Smooth muscle cell (in vitro differentiated cells): ENCODE measurements around the gene ICOSLG. TPM values are rescaled to one million over a fixed set of nuclear protein-coding genes. Genes with fewer than 3 reads are reported as not detected.
"Not testable (repeated sequence)": the region's sequence is repeated elsewhere in the genome, so short reads cannot be mapped to it uniquely, and the experiment has no call there.

Experiments
- DNase-seq: peaks from one replicate; lab custom pipeline; 2025; ENCODE audit not compliant: unreplicated experiment; lab: John Stamatoyannopoulos, UW
- H2AFZ ChIP-seq: fragments of 200-600 bp; sonication (generic); 2 replicates; pipeline ENCODE4 v1.6.0; 2016; ENCODE audit warnings: antibody characterized with exemption, low read depth, mild to moderate bottlenecking
- H3F3A ChIP-seq: fragments of 200-600 bp; sonication (generic); 2 replicates; pipeline ENCODE4 v1.6.0; 2017; ENCODE audit warnings: antibody characterized with exemption, low read depth
- H3K27ac ChIP-seq: fragments of 200-600 bp; sonication (generic); 2 replicates; pipeline ENCODE4 v1.5.1; 2016; ENCODE audit warnings: low read depth, mild to moderate bottlenecking
- H3K27me3 ChIP-seq: fragments of 200-600 bp; sonication (generic); 2 replicates; pipeline ENCODE4 v1.6.1; 2016; ENCODE audit warnings: low read depth, mild to moderate bottlenecking
- H3K36me3 ChIP-seq: fragments of 200-600 bp; sonication (generic); 2 replicates; pipeline ENCODE4 v1.5.1; 2016; ENCODE audit warnings: low read depth
- H3K4me1 ChIP-seq: fragments of 200-600 bp; sonication (generic); 2 replicates; pipeline ENCODE4 v1.5.1; 2016; ENCODE audit warnings: low read depth
- H3K4me2 ChIP-seq: fragments of 200-600 bp; sonication (generic); 2 replicates; pipeline ENCODE4 v1.6.0; 2016; ENCODE audit warnings: mild to moderate bottlenecking
- H3K4me3 ChIP-seq: fragments of 200-600 bp; sonication (generic); 2 replicates; pipeline ENCODE4 v1.5.1; 2016; ENCODE audit warnings: mild to moderate bottlenecking
- H3K79me2 ChIP-seq: fragments of 200-600 bp; sonication (generic); 2 replicates; pipeline ENCODE4 v1.6.0; 2016; ENCODE audit warnings: low read depth, mild to moderate bottlenecking
- H3K9ac ChIP-seq: fragments of 200-600 bp; sonication (generic); 2 replicates; pipeline ENCODE4 v1.6.0; 2016; ENCODE audit warnings: low read depth
- H3K9me3 ChIP-seq: fragments of 200-600 bp; sonication (generic); replicated peaks from 2 replicates; pipeline ENCODE4 v1.5.1; 2016; ENCODE audit warnings: low read depth
- H4K20me1 ChIP-seq: fragments of 200-600 bp; sonication (generic); 2 replicates; pipeline ENCODE4 v1.6.0; 2016; ENCODE audit warnings: low read depth
- WGBS: methylation state at CpG from one replicate; pipeline ENCODE4 v1.1.7; 2016; ENCODE audit warnings: low lambda C conversion rate; 5-methylcytosine and 5-hydroxymethylcytosine counted together
- polyA plus RNA-seq: library from polyadenylated mRNA; unstranded; fragments of >200 nt; fragmentation: Nextera tagmentation; extraction: Ambion mirVana; gene quantifications from 2 replicates; pipeline ENCODE4 v1.2.1, GENCODE V29; 2016
- small RNA-seq: library from RNA; depleted of rRNA; stranded (forward); fragments of <200 nt; gene quantifications from one replicate; pipeline ENCODE3, GENCODE V24; 2014
- total RNA-seq: library from RNA; depleted of rRNA; stranded (reverse); fragments of >200 nt; gene quantifications from 2 replicates; pipeline ENCODE4 v1.2.3, GENCODE V29; 2014

The ICOSLG gene
- total and polyA plus RNA-seq, 2 experiments from 2014 or later = 1.0 to 1.3 TPM

DNA sequence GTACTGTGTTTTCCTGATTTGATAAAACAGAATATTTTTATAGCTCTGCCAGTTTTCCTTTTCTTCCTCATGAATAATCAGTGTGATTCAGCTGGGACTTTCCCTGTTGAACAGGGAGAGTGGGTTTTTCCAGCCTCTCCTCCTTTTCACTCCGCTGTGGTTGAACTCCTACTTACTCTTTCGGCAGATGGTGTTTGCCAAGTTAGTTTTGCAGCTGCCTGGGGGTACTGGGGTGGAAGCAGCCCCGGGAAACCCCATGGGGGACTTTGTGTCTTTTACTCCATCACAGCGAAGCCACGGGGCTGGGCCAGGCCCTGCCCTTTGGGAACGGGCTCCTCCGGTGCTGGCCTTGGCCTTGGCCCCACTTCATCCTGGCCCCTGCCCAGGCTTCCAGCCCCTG, 55.9 kb downstream of the ICOSLG start:
- not testable (repeated sequence) for DNase-seq, H3K27me3 ChIP-seq, H3K9me3 ChIP-seq, H4K20me1 ChIP-seq, H3K4me1 ChIP-seq, H2AFZ ChIP-seq, H3F3A ChIP-seq, H3K4me2 ChIP-seq, H3K36me3 ChIP-seq, H3K4me3 ChIP-seq, H3K9ac ChIP-seq, H3K27ac ChIP-seq, H3K79me2 ChIP-seq
- WGBS = no CpG with 5 or more reads among the region's 7 CpGs

DNA sequence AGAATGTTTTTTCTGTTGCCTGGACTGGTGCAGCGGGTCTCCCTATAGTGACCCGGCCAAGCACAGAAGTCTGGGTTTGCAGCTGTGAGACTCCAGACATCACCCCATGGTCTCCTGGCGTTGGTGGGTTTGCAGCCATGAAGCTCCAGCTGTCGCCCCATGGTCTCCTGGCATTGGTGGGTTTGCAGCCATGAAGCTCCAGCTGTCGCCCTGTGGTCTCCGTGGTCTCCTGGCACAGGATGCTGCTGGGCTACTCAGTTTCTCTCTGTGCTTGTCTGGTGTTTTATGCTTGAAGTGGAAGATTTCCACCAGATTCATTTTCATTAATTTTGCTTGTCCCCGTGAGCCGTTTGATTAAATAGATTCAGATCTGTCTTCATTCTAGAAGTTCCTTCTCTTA, 58.5 kb downstream of the ICOSLG start:
- H3F3A ChIP-seq, H4K20me1 ChIP-seq, H2AFZ ChIP-seq, H3K27me3 ChIP-seq, H3K79me2 ChIP-seq, H3K9ac ChIP-seq, H3K27ac ChIP-seq, DNase-seq, H3K4me2 ChIP-seq, H3K36me3 ChIP-seq, H3K4me1 ChIP-seq, H3K4me3 ChIP-seq, H3K9me3 ChIP-seq: not testable (repeated sequence)
- no CpG with 5 or more reads among the region's 8 CpGs for WGBS

DNA sequence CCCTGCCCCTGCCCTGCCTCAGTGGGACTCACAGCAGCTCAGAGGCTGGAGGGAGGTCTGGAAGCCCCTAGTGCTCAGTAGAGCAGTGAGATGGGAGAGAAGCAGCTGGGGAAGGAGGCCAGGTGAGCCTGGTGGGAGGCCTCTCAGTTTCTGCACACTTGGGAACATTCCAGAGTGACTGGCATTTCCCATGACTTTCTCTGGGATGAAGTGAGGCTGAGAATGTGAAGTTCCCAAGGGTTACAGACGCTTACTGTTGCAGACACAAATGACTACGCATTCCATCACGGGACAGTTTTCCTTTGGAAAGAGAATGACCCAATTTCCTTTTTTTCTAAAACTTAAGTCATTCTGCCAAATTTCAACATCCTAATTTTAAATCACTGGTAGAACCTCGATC, 59.2 kb downstream of the ICOSLG start:
- not testable (repeated sequence) for DNase-seq, H3K9me3 ChIP-seq
- WGBS = no CpG with 5 or more reads among the region's 4 CpGs

DNA sequence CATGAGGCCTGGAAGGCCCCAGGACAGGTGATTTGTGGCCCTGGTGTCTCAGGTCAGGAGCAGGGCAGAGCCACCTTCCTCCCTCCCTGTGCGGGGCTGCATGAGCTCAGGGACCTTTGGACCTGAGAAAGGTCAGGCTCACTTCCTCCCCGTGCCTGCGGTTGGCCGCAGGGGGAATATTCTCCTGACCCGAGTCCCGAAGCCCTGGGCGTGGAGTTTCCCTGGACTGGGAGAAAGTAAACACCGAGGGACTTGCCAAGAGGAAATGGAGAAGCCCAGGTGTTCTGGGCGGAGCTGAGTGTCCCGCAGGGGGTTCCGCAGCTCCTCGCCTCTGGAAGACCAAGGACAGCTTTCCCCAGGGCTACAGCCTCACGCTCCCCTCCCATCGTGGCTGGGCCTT, 64.6 kb downstream of the ICOSLG start:
- H3K9me3 ChIP-seq, DNase-seq, H3K4me3 ChIP-seq, H4K20me1 ChIP-seq, H3K4me2 ChIP-seq, H3K27ac ChIP-seq, H3K36me3 ChIP-seq, H3K79me2 ChIP-seq, H2AFZ ChIP-seq, H3K27me3 ChIP-seq, H3K4me1 ChIP-seq, H3F3A ChIP-seq, H3K9ac ChIP-seq: not testable (repeated sequence)
- no CpG with 5 or more reads among the region's 14 CpGs for WGBS

More for the DNA sequence above, 59.2 kb downstream of the ICOSLG start:
- H4K20me1 ChIP-seq, H3F3A ChIP-seq, H2AFZ ChIP-seq, H3K36me3 ChIP-seq, H3K27me3 ChIP-seq, H3K4me2 ChIP-seq, H3K79me2 ChIP-seq, H3K27ac ChIP-seq, H3K4me1 ChIP-seq, H3K4me3 ChIP-seq, H3K9ac ChIP-seq: not testable (repeated sequence)

DNA sequence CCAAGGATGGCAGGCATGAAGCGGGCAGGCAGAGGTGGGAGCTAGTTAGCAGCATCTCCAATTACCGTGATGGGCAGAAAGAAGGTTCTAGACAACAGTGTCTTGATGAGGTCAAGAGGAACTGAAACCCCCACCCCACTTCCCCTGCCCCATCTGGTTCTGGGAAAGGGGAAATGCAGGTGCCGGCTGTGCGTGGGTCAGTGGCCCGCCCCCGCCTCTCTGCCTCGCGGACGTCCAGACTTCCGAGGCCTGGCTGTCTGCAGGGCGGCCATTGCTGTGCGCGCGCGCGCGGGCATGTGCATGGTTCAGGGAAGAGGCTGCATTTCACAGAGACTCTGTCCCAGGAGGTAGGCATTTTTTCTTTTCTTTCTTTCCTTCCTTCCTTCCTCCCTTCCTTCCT, 65.6 kb downstream of the ICOSLG start:
- H2AFZ ChIP-seq, H3K36me3 ChIP-seq: not testable (repeated sequence)

More for the DNA sequence above, 65.6 kb downstream of the ICOSLG start:
- H3K9me3 ChIP-seq, H4K20me1 ChIP-seq, H3K27me3 ChIP-seq, H3K4me1 ChIP-seq, H3K4me2 ChIP-seq, H3K27ac ChIP-seq, H3K79me2 ChIP-seq, H3F3A ChIP-seq, DNase-seq, H3K9ac ChIP-seq, H3K4me3 ChIP-seq: not testable (repeated sequence)
- no CpG with 5 or more reads among the region's 17 CpGs for WGBS

Small RNA genes within 50 kb of the gene (small RNA-seq; reads per million reads assigned to genes)
- not detected for gene AP001059.3

Other genes with a start within 250 kb of the ICOSLG start
- 16.9 and 24.6 TPM in 2 replicates for gene TRAPPC10, start 228.6 kb downstream of the ICOSLG start, total RNA-seq
- gene TRAPPC10, start 228.6 kb downstream of the ICOSLG start, polyA plus RNA-seq = 7.9 and 12.3 TPM in 2 replicates
- 1.4 and 10.9 TPM in 2 replicates for gene PWP2, start 133.5 kb downstream of the ICOSLG start, total RNA-seq
- 0.38 and 0.76 TPM in 2 replicates for gene PWP2, start 133.5 kb downstream of the ICOSLG start, polyA plus RNA-seq
- gene GATD3, start 107.3 kb downstream of the ICOSLG start, total RNA-seq = 5.8 and 6.3 TPM in 2 replicates
- gene GATD3, start 107.3 kb downstream of the ICOSLG start, polyA plus RNA-seq = 4.1 and 4.6 TPM in 2 replicates
- not detected in 2 replicates for gene DNMT3L, start 21.0 kb upstream of the ICOSLG start, total RNA-seq
- gene DNMT3L, start 21.0 kb upstream of the ICOSLG start, polyA plus RNA-seq = not detected in 2 replicates
- 0.27 and 0.76 TPM in 2 replicates for gene AIRE, start 44.9 kb upstream of the ICOSLG start, total RNA-seq
- 1.1 TPM in 1 of 2 replicates, not detected in the other for gene AIRE, start 44.9 kb upstream of the ICOSLG start, polyA plus RNA-seq
- 51.4 and 52.1 TPM in 2 replicates for gene PFKL, start 59.1 kb upstream of the ICOSLG start, total RNA-seq
- gene PFKL, start 59.1 kb upstream of the ICOSLG start, polyA plus RNA-seq = 162 and 178 TPM in 2 replicates
- 6.5 and 12.4 TPM in 2 replicates for gene CFAP410, start 98.4 kb upstream of the ICOSLG start, total RNA-seq
- gene CFAP410, start 98.4 kb upstream of the ICOSLG start, polyA plus RNA-seq = 21.7 and 28.3 TPM in 2 replicates
- 0.31 TPM in 1 of 2 replicates, not detected in the other for gene TRPM2, start 112.7 kb upstream of the ICOSLG start, total RNA-seq
- gene TRPM2, start 112.7 kb upstream of the ICOSLG start, polyA plus RNA-seq = not detected in 2 replicates
- 3.3 and 4.9 TPM in 2 replicates for gene LRRC3, start 214.6 kb upstream of the ICOSLG start, total RNA-seq
- 5.3 and 5.8 TPM in 2 replicates for gene LRRC3, start 214.6 kb upstream of the ICOSLG start, polyA plus RNA-seq